ENCODE data around the gene RPGR.

The RPGR gene

DNA sequence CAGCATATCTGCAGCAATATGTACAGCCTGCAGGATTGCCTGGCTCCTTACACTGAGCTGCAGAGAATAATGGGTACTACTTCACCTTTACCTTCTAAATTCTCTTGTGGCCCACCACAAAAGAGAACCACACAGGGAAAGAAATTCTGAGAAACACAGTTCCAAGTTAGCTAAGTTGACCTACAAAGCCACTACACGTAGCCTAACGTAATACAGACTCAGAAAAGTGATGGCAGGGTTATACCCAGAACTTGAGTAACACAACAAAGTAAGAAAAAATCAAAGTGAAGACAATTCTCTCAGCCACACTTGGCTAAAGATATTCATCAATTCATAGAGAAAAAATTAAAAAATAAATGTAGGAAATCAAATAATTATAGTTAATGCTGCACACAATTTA is 80.3 kb downstream of the RPGR start:
- DNase-seq, result no peak

GRCh38 chrX:38240541-38240940 is 86.8 kb downstream of the RPGR start:
- no peak for DNase-seq

DNA sequence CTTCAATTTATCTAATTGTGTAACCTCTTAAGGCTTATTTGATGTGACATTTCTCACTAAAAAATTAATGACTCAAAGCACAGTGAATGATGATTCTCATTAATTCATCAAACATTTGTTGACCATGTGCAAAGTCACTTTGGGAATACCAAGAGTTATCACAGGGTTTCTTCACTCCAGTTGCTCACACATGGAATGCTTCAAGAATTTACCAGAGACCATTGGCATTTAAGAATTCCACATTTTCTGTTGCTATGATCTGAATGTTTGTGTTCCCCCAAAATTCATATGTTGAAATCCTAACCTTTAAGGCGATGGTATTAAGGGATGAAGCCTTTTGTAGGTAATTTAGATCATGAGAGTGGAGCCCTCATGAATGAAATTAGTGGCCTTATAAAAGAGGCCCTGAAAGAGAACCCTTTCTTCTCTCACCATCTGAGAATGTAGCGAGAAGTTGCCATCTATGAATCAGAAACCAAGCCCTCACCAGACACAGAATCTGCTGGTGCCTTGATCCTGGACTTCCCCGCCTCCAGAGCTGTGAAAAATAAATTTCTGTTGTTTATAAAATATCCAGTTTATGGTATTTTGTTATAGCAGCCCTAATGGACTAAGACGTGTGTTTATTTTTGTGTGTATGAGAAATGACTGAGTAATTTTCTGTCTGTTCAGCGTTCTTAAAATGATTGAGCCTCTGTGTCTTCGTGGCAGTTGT is 90.3 kb downstream of the RPGR start:
- DNase-seq, result no peak

DNA sequence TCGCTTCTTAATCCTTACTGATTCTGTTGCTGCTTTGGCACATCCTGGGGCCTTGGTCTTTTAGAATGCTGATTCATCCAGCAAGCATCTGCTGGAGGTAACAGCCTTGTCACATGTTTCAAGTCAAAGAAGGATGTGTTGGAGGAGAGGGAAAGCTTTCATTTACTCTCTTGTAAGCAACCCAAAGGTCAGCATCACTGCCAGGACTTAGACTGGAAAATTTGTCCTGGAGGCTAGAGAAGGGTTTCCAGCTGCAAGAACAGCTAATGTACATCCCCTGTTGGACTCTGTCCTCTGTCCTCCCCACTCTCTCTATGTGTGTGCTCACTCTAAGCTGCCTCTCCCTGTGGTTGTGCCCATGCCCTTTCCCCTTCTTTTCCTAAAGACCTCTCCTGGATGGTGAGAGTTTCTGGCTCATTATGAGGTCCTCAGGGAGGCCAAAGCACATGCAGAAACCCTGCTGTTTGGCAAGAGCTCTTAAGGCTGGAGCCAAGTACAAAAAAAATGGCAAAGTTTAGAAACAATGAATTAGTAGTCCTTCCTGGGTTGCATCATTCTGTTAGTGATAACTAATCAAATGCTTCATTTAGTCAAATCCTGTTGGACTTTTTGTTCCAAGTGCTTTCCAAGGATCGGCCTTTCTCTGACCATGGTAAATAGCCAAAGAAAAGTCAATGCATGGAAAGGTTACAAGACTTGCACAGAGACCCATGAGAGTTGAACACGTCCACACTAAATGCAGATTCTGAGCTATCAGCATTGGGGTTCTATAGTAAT is 93.2 kb downstream of the RPGR start:
- no peak for DNase-seq

DNA sequence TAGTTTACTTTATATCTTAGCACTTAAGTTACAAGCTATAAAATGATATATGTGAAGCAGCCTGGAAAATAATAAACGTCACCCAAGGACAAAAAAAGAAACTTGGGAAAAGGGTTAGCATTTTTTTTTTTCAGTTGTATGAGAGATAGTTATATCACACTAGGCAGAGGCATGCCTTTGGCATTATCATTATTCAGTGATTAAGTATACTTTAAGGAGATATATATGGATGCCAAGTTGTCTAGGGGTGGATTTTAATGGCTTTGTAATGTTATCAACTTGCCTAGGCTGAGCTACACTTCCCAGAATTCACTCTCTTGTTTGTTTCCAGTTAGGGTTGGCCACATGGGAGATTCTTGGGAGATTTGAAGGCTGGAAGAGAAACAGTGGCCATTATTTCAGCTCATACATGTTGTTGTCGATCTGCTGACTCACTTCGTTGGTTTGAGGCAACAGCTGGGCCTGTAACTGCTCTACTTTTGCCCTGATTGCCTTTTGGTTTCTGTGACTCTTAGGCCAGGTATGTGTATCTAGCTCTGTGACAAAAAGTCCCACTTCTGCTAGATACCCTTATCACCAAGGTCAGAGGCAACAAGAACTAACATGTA is 95.1 kb downstream of the RPGR start:
- DNase-seq, result no peak

GRCh38 chrX:38225093-38225492 is 102.2 kb downstream of the RPGR start:
- no peak for DNase-seq

GRCh38 chrX:38224160-38224559 is 103.1 kb downstream of the RPGR start:
- no peak for DNase-seq

- DNase-seq, result no peak
Measured at GRCh38 chrX:38221391-38221929, 105.8 kb downstream of the RPGR start.

GRCh38 chrX:38220415-38221390 is 106.6 kb downstream of the RPGR start, which contains the start of gene SRPX:
SRPX (minus strand) TSS chrX:38220871; CDS start chrX:38220792, 79 bp downstream.
- no peak for DNase-seq

DNA sequence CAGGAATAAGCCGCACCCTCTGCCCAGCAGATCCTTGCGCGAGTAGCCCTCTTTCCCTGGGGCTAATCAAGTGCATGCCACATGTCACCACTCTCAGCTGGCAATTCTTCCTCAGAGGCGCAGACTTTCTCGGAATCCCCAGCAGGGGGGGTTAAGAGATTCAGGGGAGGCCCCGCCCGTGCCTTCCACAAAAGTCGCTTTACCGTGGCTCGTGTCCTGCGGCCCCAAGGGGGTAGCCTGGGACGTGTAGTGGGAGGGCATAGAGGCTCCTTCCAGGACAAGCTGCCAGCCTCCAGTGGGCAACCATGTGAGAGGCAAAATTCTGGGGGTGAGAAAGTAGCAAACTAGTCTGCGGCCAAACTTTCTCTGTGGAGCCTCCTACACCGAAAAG is 107.3 kb downstream of the RPGR start:
- no peak for DNase-seq
